RPMI8226 (cell line): ENCODE results near the gene ASCC3.

ENCODE experiments used
- DNase-seq: peaks from one replicate; pipeline ENCODE4 v3.0.0-alpha.2; 2015

ASCC3 gene

DNA sequence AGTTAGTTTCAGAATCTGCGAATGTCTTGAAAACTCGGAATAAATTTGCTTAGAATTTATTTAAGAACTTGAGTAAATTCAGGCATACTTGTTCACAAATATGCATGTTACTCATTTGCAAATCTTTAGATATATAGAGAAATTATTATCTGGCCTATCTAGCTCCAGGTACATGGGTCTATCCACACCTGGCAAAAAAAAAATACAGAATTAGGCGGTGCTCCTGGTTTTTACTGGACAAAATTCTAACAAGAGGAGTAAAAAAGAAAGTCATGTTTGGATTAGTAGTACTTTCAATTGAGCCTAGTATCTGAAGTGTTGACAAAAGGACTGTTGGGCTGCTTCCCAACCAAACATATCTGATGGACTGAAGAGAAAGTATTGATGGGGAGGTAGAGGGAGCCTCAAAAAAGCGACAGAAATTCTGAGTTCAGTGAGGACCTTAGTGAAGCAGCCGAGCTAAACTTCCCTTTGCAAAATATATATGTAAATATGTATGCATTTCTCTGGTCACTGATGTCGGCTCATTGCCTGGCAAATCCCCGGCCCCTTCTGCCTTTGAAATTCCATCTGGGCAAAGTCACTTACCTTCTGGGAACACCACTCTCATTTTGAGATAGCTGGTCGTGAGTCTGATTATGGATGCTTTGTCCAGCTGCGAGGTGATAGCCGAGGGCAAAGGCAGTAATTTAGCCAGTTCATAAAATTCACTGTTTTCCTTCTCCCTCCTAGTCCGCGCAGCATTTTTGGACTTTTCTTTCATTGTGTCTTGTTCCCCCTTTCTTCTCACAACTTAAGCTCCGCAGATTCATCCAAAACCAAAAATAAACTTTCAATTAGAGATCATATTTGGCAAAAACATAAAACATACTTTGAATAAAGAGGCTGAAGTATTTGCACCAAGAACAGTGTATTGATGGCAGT is 418.2 kb downstream of the ASCC3 start:
- no peak for DNase-seq

DNA sequence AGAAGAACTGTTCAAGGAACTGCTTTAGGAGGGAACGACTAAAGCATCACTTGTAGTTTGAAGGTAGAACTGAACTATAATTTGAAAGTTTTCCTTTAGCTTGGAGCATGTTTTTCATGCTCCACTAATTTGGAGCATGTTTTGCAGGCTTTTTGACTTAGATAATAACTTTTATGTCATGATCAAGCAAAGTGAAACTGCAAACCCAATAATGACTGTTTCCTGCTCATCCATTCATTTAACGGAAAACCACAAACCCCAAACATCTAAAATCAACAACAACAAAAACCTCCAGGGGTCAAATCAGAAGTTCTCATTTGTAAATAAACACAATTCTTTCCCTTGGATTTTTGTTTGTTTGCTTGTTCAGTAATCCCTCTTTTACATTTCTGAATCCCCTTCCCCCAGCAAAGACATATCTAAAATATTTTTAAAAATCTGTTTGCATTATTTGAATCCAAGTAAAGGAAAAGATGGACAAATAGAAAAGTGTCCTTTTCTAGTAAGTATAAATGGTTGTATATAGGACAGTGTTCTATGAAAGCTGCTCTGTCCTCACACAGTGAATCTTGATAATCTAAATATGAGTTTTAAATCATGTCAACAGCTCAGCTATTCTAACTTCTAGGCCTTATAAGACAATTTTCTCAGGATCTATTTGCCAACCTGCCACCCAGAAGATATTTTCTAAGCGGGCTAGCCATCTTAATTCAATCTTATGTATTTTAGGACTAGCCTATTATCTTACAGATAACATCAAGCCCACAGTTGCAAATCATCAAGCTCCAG is 419.0 kb downstream of the ASCC3 start:
- no peak for DNase-seq

DNA sequence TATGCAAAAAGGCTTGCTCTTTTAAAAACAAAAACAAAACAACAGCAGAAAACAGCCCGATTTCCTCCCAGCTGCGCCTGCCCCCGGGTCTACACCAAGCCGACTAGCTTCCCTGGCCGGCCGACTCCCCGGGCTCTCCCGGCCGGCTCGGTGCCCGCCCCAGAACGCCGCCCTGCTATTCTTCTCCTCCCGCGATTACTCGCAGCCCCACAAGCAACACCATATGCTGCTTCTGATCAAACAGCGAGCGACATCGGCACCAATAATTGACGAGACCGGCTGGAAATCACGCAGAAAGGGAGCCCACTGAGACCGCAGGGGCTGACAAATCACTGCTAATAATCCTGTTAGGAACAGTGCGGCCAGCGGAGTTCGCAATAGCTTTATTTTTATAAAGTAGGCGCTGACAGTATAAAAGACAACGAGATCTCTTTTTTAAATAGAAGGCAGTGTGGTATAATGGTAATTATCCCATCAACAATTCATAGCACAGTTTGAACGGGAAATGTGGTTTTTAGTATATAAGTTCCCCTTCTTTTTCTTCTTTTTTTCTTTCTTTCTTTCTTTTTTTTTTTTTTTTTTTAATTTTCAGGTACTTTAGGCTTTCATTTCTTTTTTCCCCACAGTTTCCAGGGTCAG is 419.7 kb downstream of the ASCC3 start:
- DNase-seq = no peak

DNA sequence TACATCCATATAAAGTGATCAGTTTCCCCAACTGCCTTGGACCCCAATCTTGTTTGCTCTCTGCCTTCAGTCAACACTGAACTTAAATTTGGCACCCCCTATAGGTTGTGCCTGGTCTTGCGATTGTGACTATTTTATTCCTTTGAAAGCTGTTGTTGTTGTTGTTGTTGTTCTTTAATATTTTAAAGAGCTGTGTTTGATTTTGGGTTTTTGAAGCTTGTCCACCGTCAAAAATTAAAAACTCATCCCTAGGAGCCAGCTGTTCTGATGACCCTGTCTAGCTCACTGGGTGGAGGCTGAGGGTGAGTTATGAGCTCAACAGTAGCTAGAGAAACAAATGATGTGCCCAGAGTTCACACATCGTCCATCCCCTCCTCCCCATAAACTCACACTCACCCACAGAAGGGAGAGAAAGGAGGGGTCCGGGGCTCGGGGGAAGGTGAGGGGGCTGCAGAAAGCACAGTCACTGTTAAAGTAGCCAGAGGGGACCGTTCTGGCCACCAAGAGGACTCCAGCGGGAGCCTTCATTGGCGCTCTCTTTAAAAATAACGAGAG is 420.4 kb downstream of the ASCC3 start:
- no peak for DNase-seq

DNA sequence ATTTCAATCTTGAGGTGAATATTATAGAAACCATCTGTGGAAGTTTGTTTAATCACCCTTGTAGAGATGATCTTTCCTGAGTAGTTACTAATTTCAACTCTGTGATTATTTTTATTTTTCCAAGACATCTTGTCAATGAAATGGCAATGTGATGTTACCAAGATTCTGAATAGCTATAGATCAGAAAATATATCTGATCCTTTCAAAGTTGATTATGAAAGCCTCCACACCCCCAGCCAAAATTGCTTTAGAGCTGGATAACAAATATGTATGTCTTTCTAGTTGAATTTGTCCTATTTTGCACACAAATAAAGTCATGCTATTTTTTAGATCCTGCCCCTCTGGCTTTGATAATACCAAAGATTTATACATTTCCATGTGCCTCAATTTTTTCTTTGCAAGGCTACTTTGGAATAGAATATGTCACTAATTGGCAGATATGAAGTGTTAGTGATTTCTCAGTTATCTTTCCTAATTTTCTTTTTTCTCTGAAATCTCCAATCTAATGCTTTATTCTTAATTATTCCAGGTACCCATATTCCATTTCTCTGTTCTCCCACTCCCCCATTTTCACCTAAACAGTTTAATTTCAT is 421.4 kb downstream of the ASCC3 start:
- no peak for DNase-seq

DNA sequence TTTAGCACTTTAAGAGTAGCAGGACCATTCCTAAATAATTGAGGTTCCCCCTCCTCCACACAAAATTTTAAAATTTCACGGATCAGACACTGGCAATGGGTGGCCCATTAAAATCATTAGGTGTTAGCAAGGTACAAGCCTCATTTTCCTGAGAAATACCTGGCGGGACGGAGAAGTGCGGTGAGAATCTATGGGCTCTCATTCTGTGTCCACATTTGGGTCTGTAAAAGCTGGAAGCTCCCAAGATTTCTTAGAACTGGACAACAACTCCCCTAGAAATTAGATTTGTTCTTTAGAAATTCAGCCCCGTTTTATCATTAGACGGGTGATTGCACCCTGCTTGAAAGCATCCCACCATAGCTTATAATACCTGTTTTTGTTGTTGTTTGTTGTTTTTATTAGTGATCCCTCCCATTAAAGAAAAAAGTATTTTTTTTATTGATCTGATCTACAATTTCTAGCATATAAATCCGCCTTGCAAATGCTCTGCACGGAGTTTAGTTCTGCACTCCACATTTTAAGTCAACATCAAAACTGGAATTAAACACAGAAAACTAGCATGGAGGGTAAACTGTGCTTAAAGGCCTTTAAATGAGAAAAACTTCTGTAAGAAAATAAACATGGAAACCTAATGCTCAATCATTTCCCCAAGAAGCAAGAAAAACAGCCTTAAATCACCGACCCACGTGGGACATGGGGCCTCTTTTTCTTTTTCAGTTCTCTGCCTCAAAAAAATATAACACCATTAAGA is 422.1 kb downstream of the ASCC3 start:
- DNase-seq = no peak
